H1 (cell line): ENCODE data around the gene SLC2A2. TPM values are rescaled to one million over a fixed set of nuclear protein-coding genes. Genes with fewer than 3 reads are reported as not detected.

ENCODE experiments used
- CTCF ChIA-PET: fragments of 300-600 bp; sonication (Branson Sonifier 250); formaldehyde crosslinking; loops from one replicate; lab custom pipeline; 2021; ENCODE audit not compliant: partially characterized antibody; lab: Charles Lee
- POLR2A ChIA-PET: fragments of 300-600 bp; sonication (Branson Sonifier 250); formaldehyde crosslinking; loops from one replicate; lab custom pipeline; 2021; ENCODE audit warnings: inconsistent platforms; ENCODE audit not compliant: partially characterized antibody; lab: Charles Lee
- DNase-seq, 2 experiments: peaks; one replicate each; pipeline versions ENCODE4 v3.0.0 to v3.0.0-alpha.2; 2010 to 2022; ENCODE audit warnings: low spot score in 2 of 2, low read depth in 1 of 2, mixed read lengths in 1 of 2
- FAIRE-seq: peaks from 2 replicates; lab custom pipeline; 2011; peaks lifted over from hg19 to GRCh38; lab: Jason Lieb, UNC
- H2AFZ ChIP-seq: 2 replicates; pipeline ENCODE4 v1.8.1; 2012; ENCODE audit warnings: low read length, inconsistent platforms
- H2AK5ac ChIP-seq: 2 replicates; pipeline ENCODE4 v1.6.1; 2013; ENCODE audit warnings: low read depth, low read length
- H2BK120ac ChIP-seq: replicated peaks from 2 replicates; pipeline ENCODE3; 2013; ENCODE audit warnings: low read depth, low read length, inconsistent platforms
- H2BK12ac ChIP-seq: 2 replicates; pipeline ENCODE4 v1.6.1; 2013; ENCODE audit warnings: low read depth, low read length
- H2BK15ac ChIP-seq: 2 replicates; pipeline ENCODE4 v1.6.1; 2013; ENCODE audit warnings: low read length
- H2BK20ac ChIP-seq: 2 replicates; pipeline ENCODE4 v1.6.1; 2013; ENCODE audit warnings: low read length
- H2BK5ac ChIP-seq: 2 replicates; pipeline ENCODE4 v1.6.1; 2013; ENCODE audit warnings: low read depth, low read length
- H3K14ac ChIP-seq: 2 replicates; pipeline ENCODE4 v1.6.1; 2013; ENCODE audit warnings: inconsistent platforms; ENCODE audit not compliant: insufficient read length
- H3K18ac ChIP-seq: 2 replicates; pipeline ENCODE4 v1.6.1; 2013; ENCODE audit warnings: low read length; ENCODE audit errors: extremely low read depth
- H3K23ac ChIP-seq: 2 replicates; pipeline ENCODE4 v1.6.1; 2013; ENCODE audit warnings: inconsistent platforms; ENCODE audit not compliant: insufficient read length
- H3K23me2 ChIP-seq: 2 replicates; pipeline ENCODE4 v1.6.1; 2013; ENCODE audit warnings: low read depth, low read length
- H3K27ac ChIP-seq: 2 replicates; pipeline ENCODE4 v1.6.1; 2011; ENCODE audit warnings: low read depth, low read length, inconsistent platforms
- H3K27me3 ChIP-seq, 4 experiments: replicated peaks in 1 of 4; 1 replicate in 1 of 4; 2 replicates in 3 of 4; pipeline versions ENCODE4 v1.6.1 to v1.8.1; 2011 to 2013; ENCODE audit warnings: low read length in 3 of 4, mild to moderate bottlenecking in 3 of 4, inconsistent platforms in 2 of 4, mixed read lengths in 2 of 4, moderate library complexity in 1 of 4; ENCODE audit not compliant: control insufficient read depth in 3 of 4, insufficient read depth in 3 of 4; ENCODE audit errors: extremely low read depth in 1 of 4
- H3K36me3 ChIP-seq, 4 experiments: 2 replicates each; pipeline versions ENCODE4 v1.6.1 to v1.8.1; 2011 to 2013; ENCODE audit warnings: mild to moderate bottlenecking in 4 of 4, low read length in 3 of 4, moderate library complexity in 2 of 4, control low read depth in 1 of 4, inconsistent platforms in 1 of 4; ENCODE audit not compliant: insufficient read depth in 4 of 4, control insufficient read depth in 2 of 4
- H3K4ac ChIP-seq: replicated peaks from 2 replicates; pipeline ENCODE3; 2013; ENCODE audit warnings: low read length, low read depth, mixed read lengths, inconsistent platforms; ENCODE audit not compliant: insufficient read length
- H3K4me1 ChIP-seq, 4 experiments: replicated peaks in 1 of 4; 1 replicate in 1 of 4; 2 replicates in 3 of 4; pipeline versions ENCODE4 v1.6.1 to v1.8.1; 2011 to 2013; ENCODE audit warnings: low read length in 3 of 4, inconsistent platforms in 2 of 4, mixed read lengths in 1 of 4; ENCODE audit not compliant: insufficient read depth in 4 of 4, control insufficient read depth in 3 of 4
- H3K4me2 ChIP-seq, 2 experiments: 2 replicates each; pipeline versions ENCODE4 v1.6.1 to v1.8.1; 2011 to 2013; ENCODE audit warnings: low read depth in 2 of 2, low read length in 2 of 2, control low read depth in 1 of 2, inconsistent platforms in 1 of 2, mild to moderate bottlenecking in 1 of 2; ENCODE audit not compliant: insufficient read depth in 1 of 2
- H3K4me3 ChIP-seq, 4 experiments: fragments of 200-600, 300-600 bp in 1 of 4; sonication (generic), shearing (Covaris generic), sonication (Bioruptor Twin) in 1 of 4; 2 replicates each; pipeline versions ENCODE4 v1.5.1 to v1.8.1; 2011 to 2016; ENCODE audit warnings: low read length in 4 of 4, low read depth in 3 of 4, control low read depth in 2 of 4, inconsistent platforms in 2 of 4, mild to moderate bottlenecking in 2 of 4, mixed read lengths in 1 of 4, moderate library complexity in 1 of 4; ENCODE audit not compliant: insufficient read depth in 2 of 4; ENCODE audit errors: extremely low read depth in 1 of 4
- H3K56ac ChIP-seq: replicated peaks from 2 replicates; pipeline ENCODE3; 2013; ENCODE audit warnings: low read depth, mild to moderate bottlenecking, mixed read lengths, low read length, inconsistent platforms; ENCODE audit not compliant: insufficient read length
- H3K79me1 ChIP-seq: 2 replicates; pipeline ENCODE4 v1.6.1; 2013; ENCODE audit warnings: low read depth, low read length, control low read depth
- H3K79me2 ChIP-seq, 2 experiments: 2 replicates each; pipeline versions ENCODE4 v1.6.1 to v1.8.1; 2012 to 2013; ENCODE audit warnings: low read length in 2 of 2, mild to moderate bottlenecking in 2 of 2, inconsistent platforms in 1 of 2; ENCODE audit not compliant: insufficient read depth in 2 of 2, control insufficient read depth in 1 of 2
- H3K9ac ChIP-seq, 4 experiments: replicated peaks in 1 of 4; 1 replicate in 1 of 4; 2 replicates in 3 of 4; pipeline versions ENCODE4 v1.6.1 to v1.8.1; 2011 to 2013; ENCODE audit warnings: low read depth in 3 of 4, low read length in 3 of 4, control low read depth in 2 of 4, mild to moderate bottlenecking in 2 of 4, moderate library complexity in 2 of 4, inconsistent platforms in 1 of 4; ENCODE audit errors: extremely low read depth in 1 of 4
- H3K9me3 ChIP-seq, 2 experiments: 2 replicates each; pipeline versions ENCODE4 v1.6.1 to v1.8.1; 2012 to 2013; ENCODE audit warnings: mild to moderate bottlenecking in 2 of 2, moderate library complexity in 2 of 2, control low read depth in 1 of 2, inconsistent platforms in 1 of 2, low read depth in 1 of 2, low read length in 1 of 2, mixed read lengths in 1 of 2; ENCODE audit not compliant: insufficient read depth in 2 of 2
- H4K20me1 ChIP-seq, 2 experiments: replicated peaks in 1 of 2; 2 replicates each; pipeline versions ENCODE3 to v1.8.1; 2011 to 2013; ENCODE audit warnings: inconsistent platforms in 2 of 2, low read length in 2 of 2, mild to moderate bottlenecking in 1 of 2; ENCODE audit not compliant: insufficient read depth in 2 of 2, control insufficient read depth in 1 of 2
- H4K5ac ChIP-seq: 2 replicates; pipeline ENCODE4 v1.6.1; 2013; ENCODE audit warnings: low read length, low read depth, mixed read lengths, inconsistent platforms; ENCODE audit not compliant: insufficient read length
- H4K8ac ChIP-seq: 2 replicates; pipeline ENCODE4 v1.8.0; 2013; ENCODE audit warnings: mild to moderate bottlenecking, moderate library complexity, low read length, inconsistent platforms; ENCODE audit not compliant: insufficient read depth; ENCODE audit errors: extremely low read depth
- H4K91ac ChIP-seq: replicated peaks from 2 replicates; pipeline ENCODE3; 2013; ENCODE audit warnings: low read length, mixed read lengths, inconsistent platforms; ENCODE audit not compliant: insufficient read length
- CBX8 ChIP-seq: fragments of 300-800, 300-1000 bp; sonication (generic); IDR thresholded peaks from 2 replicates; pipeline ENCODE4 v1.7.1; 2016; ENCODE audit warnings: low read depth, low read length, borderline replicate concordance
- CHD1 ChIP-seq: IDR thresholded peaks from 2 replicates; pipeline ENCODE4 v1.6.1; 2012; ENCODE audit warnings: low read depth, low read length, improper control_type of control experiment
- CREB1 ChIP-seq: IDR thresholded peaks from 2 replicates; pipeline ENCODE4 v1.6.1; 2012; ENCODE audit warnings: inconsistent platforms
- CTCF ChIP-seq, 3 experiments: IDR thresholded peaks; 1 replicate in 2 of 3; 2 replicates in 1 of 3; pipeline versions ENCODE4 v1.5.1 to v1.6.1; 2011; ENCODE audit warnings: low read length in 3 of 3, mild to moderate bottlenecking in 3 of 3, inconsistent platforms in 2 of 3, low read depth in 1 of 3, moderate library complexity in 1 of 3; ENCODE audit not compliant: insufficient read depth in 1 of 3; ENCODE audit errors: control extremely low read depth in 1 of 3
- E2F6 ChIP-seq: IDR thresholded peaks from 2 replicates; pipeline ENCODE4 v1.6.1; 2012; ENCODE audit warnings: inconsistent platforms
- GABPA ChIP-seq: IDR thresholded peaks from 2 replicates; pipeline ENCODE4 v1.6.1; 2011; ENCODE audit warnings: mild to moderate bottlenecking, low read length, moderate library complexity, borderline replicate concordance; ENCODE audit not compliant: insufficient read depth
- HDAC2 ChIP-seq, 2 experiments: fragments of 300-600 bp in 1 of 2; sonication (generic) in 1 of 2; IDR thresholded peaks; 2 replicates each; pipeline ENCODE4 v1.6.1; 2011 to 2012; ENCODE audit warnings: low read depth in 2 of 2, low read length in 2 of 2, mild to moderate bottlenecking in 2 of 2, moderate library complexity in 2 of 2, borderline replicate concordance in 1 of 2, inconsistent platforms in 1 of 2
- JUN ChIP-seq: IDR thresholded peaks from 2 replicates; pipeline ENCODE4 v1.6.1; 2011; ENCODE audit warnings: low read depth, mild to moderate bottlenecking, improper control_type of control experiment, low read length
- JUND ChIP-seq: IDR thresholded peaks from 2 replicates; pipeline ENCODE4 v1.6.1; 2011; ENCODE audit warnings: mild to moderate bottlenecking, improper control_type of control experiment, low read length
- KDM4A ChIP-seq: IDR thresholded peaks from one replicate; pipeline ENCODE4 v1.7.1; 2012; ENCODE audit warnings: low read depth, mild to moderate bottlenecking, moderate library complexity, low read length, inconsistent platforms; ENCODE audit not compliant: severe bottlenecking
- YY1 ChIP-seq: IDR thresholded peaks from 2 replicates; pipeline ENCODE4 v1.6.1; 2011; ENCODE audit warnings: low read depth, mild to moderate bottlenecking, low read length
- WGBS, 2 experiments: shearing (Covaris generic) in 1 of 2; methylation state at CpG; one replicate each; pipeline versions ENCODE4 v1.1.6 to v1.1.7; 2013 to 2015; ENCODE audit warnings: low lambda C conversion rate in 2 of 2, mixed read lengths in 2 of 2, inconsistent platforms in 1 of 2, low coverage in 1 of 2, missing lambda C conversion rate in 1 of 2; ENCODE audit not compliant: insufficient replicate concordance in 2 of 2, insufficient coverage in 1 of 2, insufficient read length in 1 of 2; ENCODE audit errors: extremely low coverage in 1 of 2, missing lambda C conversion rate in 1 of 2; 5-methylcytosine and 5-hydroxymethylcytosine counted together
- polyA plus RNA-seq, 7 experiments: library from polyadenylated mRNA; depleted of rRNA in 3 of 7; stranded (reverse) in 5 of 7; unstranded in 2 of 7; fragments of >200 nt in 5 of 7; fragments of 200-250 nt in 2 of 7; gene quantifications; 1 replicate in 5 of 7; 2 replicates in 1 of 7; 4 replicates in 1 of 7; pipeline versions ENCODE4 v1.2.1 to v1.2.3, GENCODE V29; 2011 to 2013; ENCODE audit warnings: missing spikeins in 2 of 7, mixed read lengths in 2 of 7
- total RNA-seq: library from RNA; stranded (reverse); fragmentation: NEBNext Ultra II Directional; extraction: Animal tissue kit (Norgen Biotek cat#: 25700); gene quantifications from 2 replicates; pipeline ENCODE4 v1.2.1, GENCODE V29; 2021

SLC2A2 gene
- total and polyA plus RNA-seq, 2 of the 8 experiments (the other 6 are each of a cell fraction or from before 2014, with no cell fraction given): not detected

GRCh38 chr3:171005648-171006047 is 20.9 kb downstream of the SLC2A2 start:
- DNase-seq: no peak
- no peak overlapping the region for H2BK5ac ChIP-seq
- POLR2A ChIA-PET: no interaction called here
- TF ChIP-seq E2F6: no peak
- no peak for TF ChIP-seq CHD1
- no peak for TF ChIP-seq KDM4A
- no peak for TF ChIP-seq GABPA
- TF ChIP-seq CREB1: no peak
- no peak for TF ChIP-seq HDAC2 (IDR thresholded peaks at IDR 0.05; ENCODE audit: borderline replicate concordance in 1 of 2, low read depth in 2 of 2, low read length in 2 of 2)
- TF ChIP-seq CTCF (IDR thresholded peaks at IDR 0.05; ENCODE audit: control extremely low read depth in 1 of 3, insufficient read depth in 1 of 3, low read depth in 1 of 3, low read length in 3 of 3): no peak
- TF ChIP-seq JUN: no peak
- no peak for TF ChIP-seq CBX8
- no peak for TF ChIP-seq JUND
- no peak for TF ChIP-seq YY1

More at GRCh38 chr3:171005648-171006047, 20.9 kb downstream of the SLC2A2 start:
- no peak for FAIRE-seq
- Histone ChIP-seq H2AK5ac (no peak overlapping the region), H4K8ac (no peak overlapping the region), H2AFZ (no peak overlapping the region), H3K4me1 (no peaks in the 10 kb centered on the region), H4K5ac (no peak overlapping the region), H3K79me2 (no peaks in the 10 kb centered on the region), H2BK20ac (no peak overlapping the region), H2BK12ac (no peak overlapping the region), H3K9me3 (no peaks in the 10 kb centered on the region; a peak in 1 of 4 replicates), H3K4me2 (no peak overlapping the region), H3K9ac (no peak overlapping the region), H3K79me1 (no peaks in the 10 kb centered on the region), H2BK120ac (no peak overlapping the region), H4K20me1 (no peaks in the 10 kb centered on the region), H3K56ac (no peak overlapping the region), H3K4me3 (no peak overlapping the region), H4K91ac (no peak overlapping the region), H3K27me3 (no peaks in the 10 kb centered on the region), H3K4ac (no peak overlapping the region), H3K23me2 (no peaks in the 10 kb centered on the region), H3K18ac (no peak overlapping the region), H3K23ac (no peak overlapping the region), H2BK15ac (no peak overlapping the region), H3K14ac (no peak overlapping the region), H3K27ac (no peak overlapping the region), H3K36me3 (no peaks in the 10 kb centered on the region)
- CTCF ChIA-PET: interaction anchor here (1.6 kb wide), 1 partner anchor 13 kb away, joined by 4 read pairs; no protein-coding TSS in a partner anchor
- 95% methylated on average over 4 of the region's 4 CpGs; no CpG with 5 or more reads in 1 of the 2 experiments for WGBS, 2 experiments
